K562 (cell line): Measurements from ENCODE around the gene MCTS1. TPM values are rescaled to one million over a fixed set of nuclear protein-coding genes. Genes with fewer than 3 reads are reported as not detected.

Source experiments
- ATAC-seq: fragments of 200-7000 bp; cut with Tn5 transposase; 3 replicates; pipeline ENCODE4 v1.9.1; 2020; ENCODE audit warnings: moderate library complexity
- BruUV-seq: library from RNA; stranded (reverse); fragments of 400-500 nt; replicated peaks from 2 replicates; lab custom pipeline; 2021; lab: Mats Ljungman, UMichigan
- CTCF ChIA-PET: fragments of 300-600 bp; formaldehyde crosslinking; extraction: SDS; loops from one replicate; lab custom pipeline; 2021; ENCODE audit warnings: low intra/inter-chr PET ratio; lab: Yijun Ruan, JAX
- POLR2A ChIA-PET: fragments of 300-600, 350-650 bp; sonication (Branson Sonifier 250); formaldehyde crosslinking; extraction: SDS; loops from one replicate; lab custom pipeline; 2021; ENCODE audit warnings: antibody characterized with exemption, inconsistent platforms; lab: Yijun Ruan, JAX
- DNase-seq, 4 experiments: peaks; one replicate each; pipeline versions ENCODE4 v3.0.0 to v3.0.0-alpha.2; 2011 to 2018; ENCODE audit warnings: low spot score in 3 of 4, mixed read lengths in 3 of 4; ENCODE audit errors: extremely low read depth in 1 of 4
- FAIRE-seq: peaks from 2 replicates; lab custom pipeline; 2011; peaks lifted over from hg19 to GRCh38; lab: Jason Lieb, UNC
- H2AFZ ChIP-seq: 2 replicates; pipeline ENCODE4 v1.6.0; 2011; ENCODE audit warnings: low read depth, low read length, control low read depth, inconsistent platforms
- H3K27ac ChIP-seq: fragments of 200-600 bp; 3 replicates; pipeline ENCODE4 v1.8.0; 2011; ENCODE audit warnings: low read depth, mild to moderate bottlenecking, control low read depth, inconsistent platforms, low read length, moderate library complexity, mixed read lengths; ENCODE audit errors: extremely low read depth
- H3K27me3 ChIP-seq, 2 experiments: fragments of 300-600 bp in 1 of 2; 2 replicates in 1 of 2; 3 replicates in 1 of 2; pipeline versions ENCODE4 v1.6.0 to v1.8.0; 2011; ENCODE audit warnings: inconsistent platforms in 2 of 2, low read length in 2 of 2, mild to moderate bottlenecking in 1 of 2, mixed read lengths in 1 of 2, moderate library complexity in 1 of 2; ENCODE audit not compliant: control insufficient read depth in 2 of 2, insufficient read depth in 2 of 2
- H3K36me3 ChIP-seq: fragments of 300-600 bp; 3 replicates; pipeline ENCODE4 v1.8.0; 2011; ENCODE audit warnings: mild to moderate bottlenecking, low read length, inconsistent platforms; ENCODE audit not compliant: control insufficient read depth, insufficient read depth
- H3K4me1 ChIP-seq, 2 experiments: fragments of 200-600 bp in 1 of 2; replicated peaks in 1 of 2; 2 replicates in 1 of 2; 3 replicates in 1 of 2; pipeline versions ENCODE4 v1.5.1 to v1.8.0; 2011; ENCODE audit warnings: inconsistent platforms in 2 of 2, low read length in 2 of 2, mild to moderate bottlenecking in 1 of 2, mixed read lengths in 1 of 2, moderate library complexity in 1 of 2; ENCODE audit not compliant: control insufficient read depth in 2 of 2, insufficient read depth in 2 of 2
- H3K4me2 ChIP-seq: 2 replicates; pipeline ENCODE4 v1.6.1; 2011; ENCODE audit warnings: low read length, control low read depth, inconsistent platforms, mixed read lengths; ENCODE audit not compliant: insufficient read depth
- H3K4me3 ChIP-seq: fragments of 200-600 bp; sonication (generic), shearing (Covaris generic); 2 replicates; pipeline ENCODE4 v1.5.1; 2016; ENCODE audit warnings: control low read depth, inconsistent platforms
- H3K79me2 ChIP-seq: fragments of 200-600 bp; 3 replicates; pipeline ENCODE4 v1.8.0; 2011; ENCODE audit warnings: low read length, inconsistent platforms; ENCODE audit not compliant: control insufficient read depth, insufficient read depth
- H3K9ac ChIP-seq, 2 experiments: 2 replicates each; pipeline versions ENCODE4 v1.6.0 to v1.6.1; 2011; ENCODE audit warnings: low read depth in 2 of 2, low read length in 2 of 2, control low read depth in 1 of 2, inconsistent platforms in 1 of 2, mild to moderate bottlenecking in 1 of 2, mixed read lengths in 1 of 2; ENCODE audit not compliant: insufficient read depth in 1 of 2
- H3K9me1 ChIP-seq: one replicate; pipeline ENCODE4 v1.6.0; 2011; ENCODE audit warnings: inconsistent platforms, mild to moderate bottlenecking, low read length, moderate library complexity; ENCODE audit not compliant: control insufficient read depth, insufficient read depth
- H3K9me3 ChIP-seq: replicated peaks from 2 replicates; pipeline ENCODE4 v1.5.1; 2011; ENCODE audit warnings: low read depth, low read length, inconsistent platforms; ENCODE audit not compliant: control insufficient read depth, insufficient read depth
- H4K20me1 ChIP-seq: replicated peaks from 2 replicates; pipeline ENCODE4 v1.6.1; 2011; ENCODE audit warnings: low read length, inconsistent platforms, mixed read lengths; ENCODE audit not compliant: control insufficient read depth, insufficient read depth
- ATF3 ChIP-seq, 2 experiments: fragments of 450-650 bp in 1 of 2; sonication (generic) in 1 of 2; formaldehyde crosslinking in 1 of 2; IDR thresholded peaks in 1 of 2; conservative IDR thresholded peaks in 1 of 2; 2 replicates each; pipeline versions ENCODE4 v1.6.1 to v1.8.1; 2016 to 2023; ENCODE audit warnings: mild to moderate bottlenecking in 2 of 2, moderate library complexity in 2 of 2, inconsistent platforms in 1 of 2, missing genetic modification reagents in 1 of 2
- CEBPB ChIP-seq: fragments of 450-650 bp; IDR thresholded peaks from 2 replicates; pipeline ENCODE4 v1.6.1; 2016; ENCODE audit warnings: missing genetic modification characterization, missing compliant biosample characterization
- CEBPG ChIP-seq, 3 experiments: fragments of 200-800 bp in 1 of 3; sonication (Bioruptor generic) in 1 of 3; sonication (generic) in 1 of 3; formaldehyde crosslinking in 1 of 3; IDR thresholded peaks in 2 of 3; conservative IDR thresholded peaks in 1 of 3; 2 replicates each; pipeline versions ENCODE4 v1.6.1 to v1.8.0; 2016 to 2022; ENCODE audit warnings: missing compliant biosample characterization in 2 of 3, missing genetic modification characterization in 2 of 3, mild to moderate bottlenecking in 1 of 3, missing genetic modification reagents in 1 of 3
- CXXC5 ChIP-seq: fragments of 250-450 bp; sonication (Bioruptor Pico); IDR thresholded peaks from 2 replicates; pipeline ENCODE4 v1.8.0; 2022; ENCODE audit warnings: inconsistent platforms, mild to moderate bottlenecking, moderate library complexity
- GABPA ChIP-seq: fragments of 200-800 bp; sonication (Bioruptor generic); conservative IDR thresholded peaks from 2 replicates; pipeline ENCODE4 v1.6.1; 2016; ENCODE audit warnings: low read depth, missing genetic modification characterization, missing compliant biosample characterization
- GABPB1 ChIP-seq: sonication (generic); formaldehyde crosslinking; IDR thresholded peaks from 2 replicates; pipeline ENCODE4 v1.8.0; 2022; ENCODE audit warnings: mild to moderate bottlenecking, missing genetic modification reagents
- GTF2B ChIP-seq: IDR thresholded peaks from 2 replicates; pipeline ENCODE4 v1.6.1; 2011; ENCODE audit not compliant: insufficient read length; ENCODE audit errors: extremely low read depth
- JUNB ChIP-seq: fragments of 450-650 bp; formaldehyde crosslinking; conservative IDR thresholded peaks from 2 replicates; pipeline ENCODE4 v1.4.0; 2020; ENCODE audit warnings: mild to moderate bottlenecking
- MYNN ChIP-seq, 2 experiments: sonication (generic); formaldehyde crosslinking in 1 of 2; IDR thresholded peaks; 2 replicates each; pipeline versions ENCODE4 v1.5.0 to v1.6.1; 2016 to 2020; ENCODE audit warnings: antibody characterized with exemption in 1 of 2, missing genetic modification reagents in 1 of 2
- NR2C2 ChIP-seq, 2 experiments: fragments of 200-800 bp in 1 of 2; sonication (Bioruptor generic) in 1 of 2; sonication (generic) in 1 of 2; formaldehyde crosslinking in 1 of 2; IDR thresholded peaks; 2 replicates each; pipeline versions ENCODE4 v1.6.1 to v1.8.0; 2016 to 2022; ENCODE audit warnings: mild to moderate bottlenecking in 1 of 2, missing compliant biosample characterization in 1 of 2, missing genetic modification characterization in 1 of 2, missing genetic modification reagents in 1 of 2
- NR3C1 ChIP-seq: sonication (generic); formaldehyde crosslinking; IDR thresholded peaks from 2 replicates; pipeline ENCODE4 v1.8.1; 2022; ENCODE audit warnings: missing genetic modification reagents
- POLR2H ChIP-seq: IDR thresholded peaks from 2 replicates; pipeline ENCODE4 v1.6.1; 2016; ENCODE audit warnings: missing genetic modification characterization, low read depth, mild to moderate bottlenecking, control low read depth, missing compliant biosample characterization, moderate library complexity
- SAP30 ChIP-seq: fragments of 200-600 bp; sonication (generic); IDR thresholded peaks from 2 replicates; pipeline ENCODE4 v1.6.1; 2012; ENCODE audit warnings: borderline replicate concordance, low read depth, mild to moderate bottlenecking, moderate library complexity, low read length, control low read depth, inconsistent platforms; ENCODE audit not compliant: insufficient read depth, poor library complexity, severe bottlenecking
- SMAD4 ChIP-seq: fragments of 250-450 bp; sonication (Bioruptor Pico); conservative IDR thresholded peaks from 2 replicates; pipeline ENCODE4 v1.8.0; 2021; ENCODE audit warnings: inconsistent platforms, mild to moderate bottlenecking, moderate library complexity
- TCF7L2 ChIP-seq: fragments of 150-350 bp; IDR thresholded peaks from 2 replicates; pipeline ENCODE4 v1.6.1; 2016; ENCODE audit warnings: low read depth, mild to moderate bottlenecking, low read length, moderate library complexity
- TGIF2 ChIP-seq: sonication (generic); formaldehyde crosslinking; IDR thresholded peaks from 2 replicates; pipeline ENCODE4 v1.8.1; 2022; ENCODE audit warnings: mild to moderate bottlenecking, missing genetic modification reagents, moderate library complexity
- ZNF639 ChIP-seq, 2 experiments: fragments of 200-800 bp in 1 of 2; sonication (Bioruptor generic) in 1 of 2; sonication (generic) in 1 of 2; formaldehyde crosslinking in 1 of 2; IDR thresholded peaks in 1 of 2; conservative IDR thresholded peaks in 1 of 2; 2 replicates each; pipeline versions ENCODE4 v1.5.0 to v1.6.1; 2016 to 2020; ENCODE audit warnings: missing compliant biosample characterization in 1 of 2, missing genetic modification characterization in 1 of 2, missing genetic modification reagents in 1 of 2
- WGBS: fragments of 100-300 bp; shearing (Covaris generic); methylation state at CpG from one replicate; pipeline ENCODE4 v1.1.6; 2016; ENCODE audit warnings: low coverage, mixed read lengths; ENCODE audit not compliant: insufficient coverage; ENCODE audit errors: missing lambda C conversion rate; 5-methylcytosine and 5-hydroxymethylcytosine counted together
- in situ Hi-C: fragments of 300-500 bp; cut with MboI; formaldehyde crosslinking; loops from 4 replicates; pipeline ENCODE4 v1.15.0; 2018; ENCODE audit warnings: inconsistent platforms, mixed read lengths
- intact Hi-C: fragments of 100-400 bp; cut with micrococcal nuclease; formaldehyde crosslinking; loops from 2 replicates; pipeline ENCODE4 v1.14.2; 2022
- polyA plus RNA-seq, 8 experiments: library from polyadenylated mRNA; depleted of rRNA in 4 of 8; stranded (reverse) in 5 of 8; unstranded in 3 of 8; fragments of >200 nt; fragmentation: Nextera tagmentation in 2 of 8; fragmentation: Illumina TruSeq in 1 of 8; extraction: Ambion mirVana in 2 of 8; extraction: Trizol in 1 of 8; gene quantifications; 2 replicates each; pipeline versions ENCODE4 v1.2.1 to v1.2.3, GENCODE V29; 2011 to 2014; ENCODE audit warnings: inconsistent platforms in 1 of 8, missing spikeins in 1 of 8
- total RNA-seq, 7 experiments: library from RNA; depleted of rRNA in 6 of 7; stranded (reverse); fragments of >200 nt in 6 of 7; fragmentation: Illumina TruSeq in 2 of 7; extraction: Trizol in 2 of 7; gene quantifications; 2 replicates each; pipeline versions ENCODE4 v1.2.1 to v1.2.3, GENCODE V29; 2011 to 2021; ENCODE audit warnings: low replicate concordance in 1 of 7

The MCTS1 gene
- total and polyA plus RNA-seq, 9 of the 15 experiments (the other 6 are each of a cell fraction or from before 2014, with no cell fraction given) = 65.3 to 300 (median 152) TPM

DNA sequence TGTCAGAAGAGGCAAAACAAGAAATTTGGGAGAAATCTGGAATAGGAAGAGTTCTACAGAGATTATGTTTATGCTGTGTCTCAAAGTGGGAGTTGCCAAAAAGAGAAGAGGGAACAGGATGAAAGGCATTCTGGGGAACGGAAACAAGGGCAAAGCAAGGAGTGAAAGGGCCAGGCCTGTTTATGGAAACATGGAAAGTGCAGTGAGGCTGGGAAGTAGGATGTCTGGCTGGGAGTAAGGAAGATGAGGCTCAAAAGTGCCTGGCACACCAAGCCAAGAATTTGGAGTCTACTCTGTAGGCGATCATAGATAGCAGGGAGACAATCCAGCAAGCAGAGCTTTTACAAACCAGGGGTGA is 41.4 kb upstream of the MCTS1 start:
- peak overlapping the region; percentile 99 for H3K27ac ChIP-seq
- peak overlapping the region; percentile 47 to 97; a peak in 3 of 4 replicates for H3K9ac ChIP-seq
- FAIRE-seq (peak; percentile 63), ATAC-seq (no peak), DNase-seq (peak in 1 of 4 experiments; percentile 40)
- H3K9me1 ChIP-seq = no peaks in the 10 kb centered on the region
- H3K9me3 ChIP-seq = no peaks in the 10 kb centered on the region
- H3K4me2 ChIP-seq = peak overlapping the region; percentile 86
- BruUV-seq = no TSS peak
- peaks cover 6% of the 10 kb centered on the region; the same call in 1 of the 3 replicates for H3K36me3 ChIP-seq
- intact Hi-C loops (no loop called here), in situ Hi-C loops (no loop called here)
- peaks cover 11 to 27% of the 10 kb centered on the region in 2 experiments for H3K4me1 ChIP-seq
- H2AFZ ChIP-seq = peak overlapping the region; percentile 77
- WGBS = 0% methylated on average over 2 of the region's 2 CpGs
- H3K79me2 ChIP-seq = peaks cover 44% of the 10 kb centered on the region
- CTCF ChIA-PET = no interaction called here
- H3K4me3 ChIP-seq = peak overlapping the region; percentile 80; the same call in 1 of the 2 replicates
- POLR2A ChIA-PET = interaction anchor here (0.7 to 3.0 kb wide), 4 partner anchors 11 to 70 kb away, joined by 3 to 13 read pairs (median 4); no protein-coding TSS in a partner anchor
- no peaks in the 10 kb centered on the region for H3K27me3 ChIP-seq
- no peaks in the 10 kb centered on the region for H4K20me1 ChIP-seq
- TF ChIP-seq ATF3 (IDR thresholded peaks at IDR 0.05) (no peak), ATF3 (CRISPR knock-in tag; conservative IDR thresholded peaks at IDR 0.05) (no peak), TGIF2 (CRISPR knock-in tag) (no peak), MYNN (IDR thresholded peaks at IDR 0.05) (no peak), MYNN (CRISPR knock-in tag; IDR thresholded peaks at IDR 0.05) (no peak), NR3C1 (no peak), CXXC5 (CRISPR knock-in tag) (0 out of 2 replicates have a peak, but pooled peaks have one; percentile 25), JUNB (no peak), SAP30 (no peak), POLR2H (tag) (no peak), GTF2B (no peak), NR2C2 (CRISPR knock-in tag; IDR thresholded peaks at IDR 0.05) (no peak), NR2C2 (tag; IDR thresholded peaks at IDR 0.05) (peak; percentile 32; the same call in 1 of the 2 replicates), CEBPG (CRISPR knock-in tag; IDR thresholded peaks at IDR 0.05) (no peak), CEBPG (tag; conservative IDR thresholded peaks at IDR 0.05 in 1 of 2, IDR thresholded peaks at IDR 0.05 in 1 of 2) (no peak), ZNF639 (CRISPR knock-in tag; conservative IDR thresholded peaks at IDR 0.05 in 1 of 2, IDR thresholded peaks at IDR 0.05 in 1 of 2) (0 out of 4 replicates have a peak, but pooled peaks of 1 of the 2 experiments have one; percentile 39), GABPB1 (CRISPR knock-in tag) (no peak), GABPA (tag) (peak; percentile 21; the same call in 1 of the 2 replicates), CEBPB (tag) (no peak), TCF7L2 (no peak), SMAD4 (CRISPR knock-in tag) (0 out of 2 replicates have a peak, but pooled peaks have one; percentile 24)
